K562 (cell line): ENCODE results near the gene TRIM47. TPM values are rescaled to one million over a fixed set of nuclear protein-coding genes. Genes with fewer than 3 reads are reported as not detected.
A peak's percentile ranks its signal among the peaks of the same experiment; 100 is the strongest.

Experiments
- DPF2 ChIP-seq: fragments of 450-650 bp; IDR thresholded peaks from 2 replicates; pipeline ENCODE4 v1.6.1; 2016
- ETS1 ChIP-seq: conservative IDR thresholded peaks from 2 replicates; pipeline ENCODE4 v1.6.1; 2011; ENCODE audit warnings: low read depth, mild to moderate bottlenecking, low read length; ENCODE audit not compliant: control insufficient read depth
- FOXP4 ChIP-seq: sonication (generic); formaldehyde crosslinking; IDR thresholded peaks from 2 replicates; pipeline ENCODE4 v1.8.0; 2022; ENCODE audit warnings: mild to moderate bottlenecking, missing genetic modification reagents, borderline replicate concordance
- MIER1 ChIP-seq: fragments of 450-650 bp; IDR thresholded peaks from 2 replicates; pipeline ENCODE4 v1.6.1; 2016; ENCODE audit warnings: antibody characterized with exemption, mild to moderate bottlenecking, low read depth
- NEUROD1 ChIP-seq: fragments of 150-350 bp; IDR thresholded peaks from 2 replicates; pipeline ENCODE4 v1.6.1; 2014; ENCODE audit warnings: borderline replicate concordance, low read length, low read depth; ENCODE audit not compliant: partially characterized antibody
- NFYB ChIP-seq: IDR thresholded peaks from 2 replicates; pipeline ENCODE4 v1.6.1; 2011; ENCODE audit warnings: mild to moderate bottlenecking, moderate library complexity; ENCODE audit not compliant: insufficient read length; ENCODE audit errors: extremely low read depth
- POLR2B ChIP-seq: fragments of 450-650 bp; IDR thresholded peaks from 2 replicates; pipeline ENCODE4 v1.6.1; 2018; ENCODE audit warnings: low read depth; ENCODE audit not compliant: partially characterized antibody
- SAFB ChIP-seq: fragments of 200-400 bp; formaldehyde crosslinking; IDR thresholded peaks from 2 replicates; pipeline ENCODE4 v1.6.1; 2017; ENCODE audit warnings: low read depth, low read length, borderline replicate concordance
- STAT5B ChIP-seq: fragments of 250-450 bp; sonication (Bioruptor Pico); IDR thresholded peaks from 2 replicates; pipeline ENCODE4 v1.8.0; 2021; ENCODE audit warnings: mild to moderate bottlenecking, inconsistent platforms
- TAF15 ChIP-seq: fragments of 200-400 bp; formaldehyde crosslinking; IDR thresholded peaks from 2 replicates; pipeline ENCODE4 v1.6.1; 2017; ENCODE audit warnings: mild to moderate bottlenecking, low read depth, low read length, moderate library complexity
- TAF9B ChIP-seq: fragments of 450-650 bp; IDR thresholded peaks from 2 replicates; pipeline ENCODE4 v1.6.1; 2018; ENCODE audit warnings: mild to moderate bottlenecking; ENCODE audit not compliant: partially characterized antibody
- XRCC5 ChIP-seq: fragments of 200-400 bp; formaldehyde crosslinking; IDR thresholded peaks from 2 replicates; pipeline ENCODE4 v1.6.1; 2017; ENCODE audit warnings: low read depth, mild to moderate bottlenecking, low read length
- polyA plus RNA-seq, 8 experiments: library from polyadenylated mRNA; depleted of rRNA in 4 of 8; stranded (reverse) in 5 of 8; unstranded in 3 of 8; fragments of >200 nt; fragmentation: Nextera tagmentation in 2 of 8; fragmentation: Illumina TruSeq in 1 of 8; extraction: Ambion mirVana in 2 of 8; extraction: Trizol in 1 of 8; gene quantifications; 2 replicates each; pipeline versions ENCODE4 v1.2.1 to v1.2.3, GENCODE V29; 2011 to 2014; ENCODE audit warnings: inconsistent platforms in 1 of 8, missing spikeins in 1 of 8
- total RNA-seq, 7 experiments: library from RNA; depleted of rRNA in 6 of 7; stranded (reverse); fragments of >200 nt in 6 of 7; fragmentation: Illumina TruSeq in 2 of 7; extraction: Trizol in 2 of 7; gene quantifications; 2 replicates each; pipeline versions ENCODE4 v1.2.1 to v1.2.3, GENCODE V29; 2011 to 2021; ENCODE audit warnings: low replicate concordance in 1 of 7
- TF ChIP-seq, protein P1 (sequence below), 2 experiments: fragments of 450-650 bp; IDR thresholded peaks; 2 replicates each; pipeline ENCODE4 v1.6.1; 2016; ENCODE audit warnings: mild to moderate bottlenecking in 2 of 2, borderline replicate concordance in 1 of 2, low read depth in 1 of 2, moderate library complexity in 1 of 2
- TF ChIP-seq, protein P2 (sequence below): fragments of 200-800 bp; sonication (Bioruptor generic); IDR thresholded peaks from 2 replicates; pipeline ENCODE4 v1.6.1; 2017; ENCODE audit warnings: missing genetic modification characterization, missing compliant biosample characterization

TRIM47 gene
- total and polyA plus RNA-seq, 9 of the 15 experiments (the other 6 are each of a cell fraction or from before 2014, with no cell fraction given) = 0.56 to 6.1 (median 3.2) TPM

DNA sequence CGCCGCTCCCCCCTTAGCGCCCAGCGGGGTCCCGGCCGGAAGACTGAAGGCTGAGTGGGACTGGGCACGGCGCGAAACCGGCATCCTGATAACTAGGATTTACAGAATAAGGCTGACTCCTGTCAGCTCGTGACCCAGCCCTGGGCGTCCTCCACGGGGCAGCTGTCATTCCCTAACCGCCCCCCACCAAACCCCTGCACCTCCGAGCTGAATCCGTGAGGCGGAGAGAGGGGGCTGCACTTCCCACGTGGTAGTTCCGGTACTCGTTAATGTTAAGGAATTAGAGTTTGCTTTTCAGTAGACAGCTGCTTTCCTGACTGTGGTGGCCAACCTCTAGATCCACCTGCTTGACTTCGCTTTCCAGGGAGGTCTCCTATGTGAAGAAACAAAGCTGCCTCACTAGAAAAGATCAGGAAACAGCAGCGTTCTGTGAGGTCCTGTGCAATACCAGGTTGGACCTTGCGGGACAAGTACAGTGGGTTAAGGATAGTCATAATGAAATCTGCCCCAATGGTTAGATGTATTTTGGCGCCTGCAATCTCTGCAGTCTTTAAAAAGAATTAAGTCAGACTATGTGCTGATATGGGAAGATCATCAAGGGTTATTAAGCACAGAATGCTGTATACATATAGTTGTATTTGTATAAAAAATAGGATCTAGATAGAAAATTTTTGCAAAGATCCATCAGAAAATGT is 22.2 kb downstream of the TRIM47 start (continued):
- TF ChIP-seq ETS1 (no peak; the same call in 1 of the 2 replicates), POLR2B (no peak), TAF9B (no peak), DPF2 (peak; percentile 45; the same call in 1 of the 2 replicates), TAF15 (no peak), SAFB (no peak), NEUROD1 (no peak), NFYB (no peak), STAT5B (CRISPR knock-in tag) (no peak), MIER1 (no peak), XRCC5 (0 out of 2 replicates have a peak, but pooled peaks have one; percentile 4), FOXP4 (no peak)
- TF ChIP-seq, protein P1, sequence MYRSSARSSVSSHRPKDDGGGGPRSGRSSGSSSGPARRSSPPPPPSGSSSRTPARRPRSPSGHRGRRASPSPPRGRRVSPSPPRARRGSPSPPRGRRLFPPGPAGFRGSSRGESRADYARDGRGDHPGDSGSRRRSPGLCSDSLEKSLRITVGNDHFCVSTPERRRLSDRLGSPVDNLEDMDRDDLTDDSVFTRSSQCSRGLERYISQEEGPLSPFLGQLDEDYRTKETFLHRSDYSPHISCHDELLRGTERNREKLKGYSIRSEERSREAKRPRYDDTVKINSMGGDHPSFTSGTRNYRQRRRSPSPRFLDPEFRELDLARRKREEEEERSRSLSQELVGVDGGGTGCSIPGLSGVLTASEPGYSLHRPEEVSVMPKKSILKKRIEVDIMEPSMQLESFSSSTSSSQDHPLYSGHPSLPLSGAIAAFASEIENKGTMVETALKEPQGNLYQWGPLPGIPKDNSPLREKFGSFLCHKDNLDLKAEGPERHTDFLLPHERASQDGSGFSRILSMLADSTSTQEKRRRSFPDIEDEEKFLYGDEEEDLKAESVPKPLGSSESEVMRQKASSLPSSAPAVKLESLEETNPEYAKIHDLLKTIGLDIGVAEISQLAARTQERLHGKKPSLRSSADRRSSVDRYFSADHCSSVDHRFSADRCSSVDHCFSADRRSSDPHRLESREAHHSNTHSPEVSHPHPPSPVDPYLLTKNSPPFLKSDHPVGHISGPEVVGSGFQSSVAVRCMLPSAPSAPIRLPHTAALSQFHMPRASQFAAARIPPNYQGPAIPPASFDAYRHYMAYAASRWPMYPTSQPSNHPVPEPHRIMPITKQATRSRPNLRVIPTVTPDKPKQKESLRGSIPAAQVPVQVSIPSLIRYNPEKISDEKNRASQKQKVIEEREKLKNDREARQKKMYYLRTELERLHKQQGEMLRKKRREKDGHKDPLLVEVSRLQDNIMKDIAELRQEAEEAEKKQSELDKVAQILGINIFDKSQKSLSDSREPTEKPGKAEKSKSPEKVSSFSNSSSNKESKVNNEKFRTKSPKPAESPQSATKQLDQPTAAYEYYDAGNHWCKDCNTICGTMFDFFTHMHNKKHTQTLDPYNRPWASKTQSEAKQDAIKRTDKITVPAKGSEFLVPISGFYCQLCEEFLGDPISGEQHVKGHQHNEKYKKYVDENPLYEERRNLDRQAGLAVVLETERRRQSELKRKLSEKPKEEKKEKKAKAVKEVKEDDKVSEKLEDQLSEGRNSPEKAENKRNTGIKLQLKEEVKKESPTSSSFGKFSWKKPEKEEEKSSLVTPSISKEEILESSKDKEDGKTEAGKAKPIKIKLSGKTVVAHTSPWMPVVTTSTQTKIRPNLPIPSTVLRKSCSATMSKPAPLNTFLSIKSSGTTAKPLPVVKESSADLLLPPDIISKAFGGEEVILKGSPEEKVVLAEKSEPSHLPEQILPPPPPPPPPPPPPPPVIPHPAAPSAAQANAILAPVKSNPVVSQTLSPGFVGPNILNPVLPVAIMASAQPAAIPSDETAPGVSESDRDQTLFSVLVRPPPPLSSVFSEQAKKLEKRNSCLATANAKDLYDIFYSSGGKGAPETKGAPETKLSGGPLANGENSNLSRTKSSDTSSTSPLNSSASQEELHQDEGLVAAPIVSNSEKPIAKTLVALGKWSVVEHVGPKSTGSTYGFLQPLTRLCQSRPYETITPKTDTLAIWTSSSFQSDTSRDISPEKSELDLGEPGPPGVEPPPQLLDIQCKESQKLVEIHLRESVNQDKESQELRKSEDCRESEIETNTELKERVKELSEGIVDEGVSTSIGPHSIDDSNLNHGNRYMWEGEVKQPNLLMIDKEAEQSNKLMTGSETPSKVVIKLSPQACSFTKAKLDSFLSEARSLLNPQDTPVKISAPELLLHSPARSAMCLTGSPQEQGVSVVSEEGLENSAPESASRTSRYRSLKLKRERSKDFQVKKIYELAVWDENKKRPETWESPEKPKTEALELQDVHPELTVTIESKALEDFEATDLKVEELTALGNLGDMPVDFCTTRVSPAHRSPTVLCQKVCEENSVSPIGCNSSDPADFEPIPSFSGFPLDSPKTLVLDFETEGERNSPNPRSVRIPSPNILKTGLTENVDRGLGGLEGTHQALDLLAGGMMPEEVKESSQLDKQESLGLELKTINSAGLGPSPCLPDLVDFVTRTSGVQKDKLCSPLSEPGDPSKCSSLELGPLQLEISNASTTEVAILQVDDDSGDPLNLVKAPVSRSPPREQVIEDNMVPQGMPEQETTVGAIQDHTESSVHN (IDR thresholded peaks at IDR 0.05; ENCODE audit: borderline replicate concordance in 1 of 2, low read depth in 1 of 2) = no peak
- TF ChIP-seq, protein P2, sequence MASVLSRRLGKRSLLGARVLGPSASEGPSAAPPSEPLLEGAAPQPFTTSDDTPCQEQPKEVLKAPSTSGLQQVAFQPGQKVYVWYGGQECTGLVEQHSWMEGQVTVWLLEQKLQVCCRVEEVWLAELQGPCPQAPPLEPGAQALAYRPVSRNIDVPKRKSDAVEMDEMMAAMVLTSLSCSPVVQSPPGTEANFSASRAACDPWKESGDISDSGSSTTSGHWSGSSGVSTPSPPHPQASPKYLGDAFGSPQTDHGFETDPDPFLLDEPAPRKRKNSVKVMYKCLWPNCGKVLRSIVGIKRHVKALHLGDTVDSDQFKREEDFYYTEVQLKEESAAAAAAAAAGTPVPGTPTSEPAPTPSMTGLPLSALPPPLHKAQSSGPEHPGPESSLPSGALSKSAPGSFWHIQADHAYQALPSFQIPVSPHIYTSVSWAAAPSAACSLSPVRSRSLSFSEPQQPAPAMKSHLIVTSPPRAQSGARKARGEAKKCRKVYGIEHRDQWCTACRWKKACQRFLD (CRISPR knock-in tag) = no peak
